HL-60/S4 treated with phorbol 12-myristate 13-acetate at 8.2 ng/mL for 4 days and 3 days (cell line): ENCODE measurements around the gene KLHDC7A.
"Not testable (repeated sequence)": the region's sequence is repeated elsewhere in the genome, so short reads cannot be mapped to it uniquely, and the experiment has no call there.

Experiments
- in situ Hi-C: fragments of 300-500 bp; cut with MboI; formaldehyde crosslinking; loops from 2 replicates; pipeline ENCODE4 v1.15.0; 2022; ENCODE audit warnings: low sequenced_read_pairs

KLHDC7A gene

GRCh38 chr1:18480315-18481189 is at the start of gene KLHDC7A:
Gene KLHDC7A, plus strand, starts transcription at chr1:18480930. Its CDS starts 52 bp downstream, at chr1:18480982.
- in situ Hi-C loops, result no loop called here

- in situ Hi-C loops, result no loop called here
Measured at GRCh38 chr1:18434041-18434440, 46.7 kb upstream of the KLHDC7A start.

- in situ Hi-C loops, result no loop called here
Measured at GRCh38 chr1:18440385-18441226, 40.1 kb upstream of the KLHDC7A start.

- in situ Hi-C loops, result no loop called here
Measured at GRCh38 chr1:18443587-18444520, 36.9 kb upstream of the KLHDC7A start.

GRCh38 chr1:18444563-18444962 is 36.2 kb upstream of the KLHDC7A start:
- in situ Hi-C loops, result no loop called here

- in situ Hi-C loops, result no loop called here
Measured at GRCh38 chr1:18446751-18447150, 34.0 kb upstream of the KLHDC7A start.

- in situ Hi-C loops, result no loop called here
Measured at GRCh38 chr1:18447509-18448220, 33.1 kb upstream of the KLHDC7A start.

GRCh38 chr1:18448889-18449288 is 31.8 kb upstream of the KLHDC7A start:
- in situ Hi-C loops, result no loop called here

GRCh38 chr1:18452550-18452949 is 28.2 kb upstream of the KLHDC7A start:
- in situ Hi-C loops, result no loop called here

- in situ Hi-C loops, result no loop called here
Measured at GRCh38 chr1:18458133-18459092, 22.3 kb upstream of the KLHDC7A start.

GRCh38 chr1:18461656-18462055 is 19.1 kb upstream of the KLHDC7A start:
- in situ Hi-C loops, result no loop called here

GRCh38 chr1:18462517-18462916 is 18.2 kb upstream of the KLHDC7A start:
- in situ Hi-C loops, result not testable (repeated sequence)

- in situ Hi-C loops, result no loop called here
Measured at GRCh38 chr1:18463063-18463462, 17.7 kb upstream of the KLHDC7A start.

- in situ Hi-C loops, result no loop called here
Measured at GRCh38 chr1:18463984-18464664, 16.6 kb upstream of the KLHDC7A start.

- in situ Hi-C loops, result no loop called here
Measured at GRCh38 chr1:18464665-18465050, 16.1 kb upstream of the KLHDC7A start.

GRCh38 chr1:18466676-18467075 is 14.1 kb upstream of the KLHDC7A start:
- in situ Hi-C loops, result no loop called here

- in situ Hi-C loops, result no loop called here
Measured at GRCh38 chr1:18468570-18468969, 12.2 kb upstream of the KLHDC7A start.

GRCh38 chr1:18469514-18469913 is 11.2 kb upstream of the KLHDC7A start:
- in situ Hi-C loops, result no loop called here
